Keratinocyte (primary cell): ENCODE results near the gene KCNQ4. TPM values are rescaled to one million over a fixed set of nuclear protein-coding genes. Genes with fewer than 3 reads are reported as not detected.

Source experiments
- DNase-seq: peaks from one replicate; pipeline ENCODE4 v3.0.0-alpha.2; 2011; ENCODE audit warnings: low read depth, missing footprints, low spot score
- FAIRE-seq: peaks from 2 replicates; lab custom pipeline; 2011; peaks lifted over from hg19 to GRCh38; lab: Jason Lieb, UNC
- H2AFZ ChIP-seq: 2 replicates; pipeline ENCODE4 v1.6.0; 2012; ENCODE audit warnings: low read length, control low read depth, inconsistent platforms; ENCODE audit not compliant: control insufficient read depth
- H3K27ac ChIP-seq: 2 replicates; pipeline ENCODE4 v1.5.1; 2011; ENCODE audit warnings: low read length; ENCODE audit not compliant: control insufficient read depth, insufficient read depth
- H3K27me3 ChIP-seq: 3 replicates; pipeline ENCODE4 v1.6.0; 2011; ENCODE audit warnings: low read length; ENCODE audit not compliant: control insufficient read depth, insufficient read depth; ENCODE audit errors: extremely low read depth
- H3K36me3 ChIP-seq, 2 experiments: 2 replicates in 1 of 2; 3 replicates in 1 of 2; pipeline ENCODE4 v1.5.1; 2011; ENCODE audit warnings: low read length in 2 of 2, mild to moderate bottlenecking in 1 of 2; ENCODE audit not compliant: control insufficient read depth in 2 of 2, insufficient read depth in 2 of 2; ENCODE audit errors: extremely low read depth in 1 of 2
- H3K4me1 ChIP-seq: 3 replicates; pipeline ENCODE4 v1.5.1; 2011; ENCODE audit warnings: low read length; ENCODE audit not compliant: control insufficient read depth, insufficient read depth; ENCODE audit errors: extremely low read depth
- H3K4me2 ChIP-seq: 3 replicates; pipeline ENCODE4 v1.6.0; 2011; ENCODE audit warnings: low read depth, low read length; ENCODE audit not compliant: control insufficient read depth, insufficient read depth; ENCODE audit errors: extremely low read depth
- H3K4me3 ChIP-seq, 3 experiments: fragments of 200-600 bp in 1 of 3; sonication (generic) in 1 of 3; 2 replicates in 2 of 3; 3 replicates in 1 of 3; pipeline ENCODE4 v1.5.1; 2011 to 2016; ENCODE audit warnings: low read length in 3 of 3, mild to moderate bottlenecking in 3 of 3, control low read depth in 2 of 3, inconsistent platforms in 1 of 3, low read depth in 1 of 3, mixed read lengths in 1 of 3, mixed run types in 1 of 3, moderate library complexity in 1 of 3; ENCODE audit not compliant: control insufficient read depth in 2 of 3, insufficient read depth in 2 of 3; ENCODE audit errors: extremely low read depth in 1 of 3
- H3K79me2 ChIP-seq: 2 replicates; pipeline ENCODE4 v1.6.0; 2012; ENCODE audit warnings: low read length; ENCODE audit not compliant: control insufficient read depth, insufficient read depth
- H3K9ac ChIP-seq: 3 replicates; pipeline ENCODE4 v1.6.0; 2011; ENCODE audit warnings: low read length; ENCODE audit not compliant: control insufficient read depth, insufficient read depth; ENCODE audit errors: extremely low read depth
- H3K9me1 ChIP-seq: 3 replicates; pipeline ENCODE4 v1.6.0; 2011; ENCODE audit warnings: low read length; ENCODE audit not compliant: control insufficient read depth, insufficient read depth; ENCODE audit errors: extremely low read depth
- H3K9me3 ChIP-seq: 2 replicates; pipeline ENCODE4 v1.5.1; 2012; ENCODE audit warnings: low read depth, low read length; ENCODE audit not compliant: control insufficient read depth
- H4K20me1 ChIP-seq: 3 replicates; pipeline ENCODE4 v1.6.0; 2011; ENCODE audit warnings: low read length; ENCODE audit not compliant: control insufficient read depth, insufficient read depth; ENCODE audit errors: extremely low read depth
- CTCF ChIP-seq, 3 experiments: IDR thresholded peaks in 1 of 3; conservative IDR thresholded peaks in 1 of 3; optimal IDR thresholded peaks in 1 of 3; 2 replicates in 2 of 3; 3 replicates in 1 of 3; pipeline versions ENCODE3 to v1.5.1; 2011; ENCODE audit warnings: low read length in 3 of 3, mild to moderate bottlenecking in 3 of 3, moderate library complexity in 2 of 3, control low read depth in 1 of 3, inconsistent platforms in 1 of 3; ENCODE audit not compliant: insufficient read depth in 2 of 3; ENCODE audit errors: extremely low read depth in 1 of 3
- EZH2 ChIP-seq: IDR thresholded peaks from one replicate; pipeline ENCODE4 v1.6.1; 2012; ENCODE audit warnings: inconsistent platforms, mild to moderate bottlenecking, low read length, moderate library complexity
- dilution Hi-C: fragments of 300-500 bp; cut with MboI; formaldehyde crosslinking; loops from one replicate; pipeline ENCODE4 v1.7.0; 2020; ENCODE audit warnings: low sequenced_read_pairs; ENCODE audit not compliant: extremely low pct_ligation_motif_present
- polyA plus RNA-seq, 5 experiments: library from polyadenylated mRNA; depleted of rRNA in 3 of 5; stranded (reverse) in 3 of 5; stranded (forward) in 1 of 5; unstranded in 1 of 5; fragments of >200 nt; gene quantifications; 1 replicate in 1 of 5; 2 replicates in 3 of 5; 3 replicates in 1 of 5; pipeline versions ENCODE4 v1.2.1 to v1.2.3, GENCODE V29; 2011 to 2012; ENCODE audit warnings: missing spikeins in 2 of 5, low read depth in 1 of 5, low replicate concordance in 1 of 5
- small RNA-seq, 3 experiments: library from RNA; depleted of rRNA; stranded (forward); fragments of <200 nt; gene quantifications; one replicate each; pipeline ENCODE3, GENCODE V24; 2012; ENCODE audit warnings: low read depth in 3 of 3, low replicate concordance in 1 of 3; ENCODE audit not compliant: insufficient read length in 3 of 3

The KCNQ4 gene
- polyA plus RNA-seq, 1 donor (not counting 4 experiments of a cell fraction or from before 2014, with no cell fraction given): not detected

GRCh38 chr1:40887012-40887378 is 103.4 kb downstream of the KCNQ4 start:
- FAIRE-seq: no peak
- peak overlapping the region in 2 of 3 experiments; percentile 46 to 56 for H3K4me3 ChIP-seq
- H3K9ac ChIP-seq: peak overlapping the region; percentile 70
- dilution Hi-C loops: no loop called here
- no peak overlapping the region for H2AFZ ChIP-seq
- H3K4me2 ChIP-seq: peak overlapping the region; percentile 80
- no peaks in the 10 kb centered on the region for H3K9me3 ChIP-seq
- H3K4me1 ChIP-seq: peaks cover 39% of the 10 kb centered on the region
- H3K9me1 ChIP-seq: no peaks in the 10 kb centered on the region
- peak; percentile 69 for DNase-seq
- no peaks in the 10 kb centered on the region for H3K79me2 ChIP-seq
- TF ChIP-seq CTCF (optimal IDR thresholded peaks at IDR 0.05 in 1 of 3, IDR thresholded peaks at IDR 0.05 in 1 of 3, conservative IDR thresholded peaks at IDR 0.05 in 1 of 3; ENCODE audit: extremely low read depth in 1 of 3, insufficient read depth in 2 of 3, low read length in 3 of 3): no peak
- no peak for TF ChIP-seq EZH2
- H3K36me3 ChIP-seq: no peaks in the 10 kb centered on the region
- H3K27ac ChIP-seq: peak overlapping the region; percentile 90
- no peaks in the 10 kb centered on the region for H3K27me3 ChIP-seq
- no peaks in the 10 kb centered on the region for H4K20me1 ChIP-seq

- DNase-seq: no peak
- no peak for TF ChIP-seq CTCF (optimal IDR thresholded peaks at IDR 0.05 in 1 of 3, IDR thresholded peaks at IDR 0.05 in 1 of 3, conservative IDR thresholded peaks at IDR 0.05 in 1 of 3; ENCODE audit: extremely low read depth in 1 of 3, insufficient read depth in 2 of 3, low read length in 3 of 3)
- TF ChIP-seq EZH2: no peak
- no peaks in the 10 kb centered on the region for H3K27me3 ChIP-seq
- no peaks in the 10 kb centered on the region for H3K9me1 ChIP-seq
- H3K79me2 ChIP-seq: no peaks in the 10 kb centered on the region
- H2AFZ ChIP-seq: no peak overlapping the region
- no peaks in the 10 kb centered on the region for H4K20me1 ChIP-seq
- H3K27ac ChIP-seq: peak overlapping the region; percentile 90
- no peak overlapping the region for H3K4me3 ChIP-seq
- no peaks in the 10 kb centered on the region for H3K9me3 ChIP-seq
- no peaks in the 10 kb centered on the region for H3K36me3 ChIP-seq
- FAIRE-seq: no peak
- peak overlapping the region; percentile 80 for H3K4me2 ChIP-seq
- peaks cover 39% of the 10 kb centered on the region for H3K4me1 ChIP-seq
- H3K9ac ChIP-seq: no peak overlapping the region
- dilution Hi-C loops: no loop called here
These were observed 104.1 kb downstream of the KCNQ4 start for GRCh38 chr1:40887652-40888051.

Small RNA genes lying within 50 kb of the gene (small RNA-seq; reads per million reads assigned to genes)
- 0.27 to 34.7 (median 22.6) reads per million in 3 experiments for gene MIR30C1
- 146 to 6,972 (median 4,078) reads per million in 3 experiments for gene MIR30E
- gene RN7SL326P: 0 reads per million in 3 experiments

Other genes with a start within 250 kb of the KCNQ4 start
- gene RIMS3, start 118.1 kb upstream of the KCNQ4 start, polyA plus RNA-seq: 1.1 to 2.6 TPM (median 1.7 TPM) in 3 replicates
- gene NFYC, start 92.1 kb upstream of the KCNQ4 start, polyA plus RNA-seq: 32.4 to 48.5 TPM (median 35.4 TPM) in 3 replicates
- gene CITED4, start 78.6 kb downstream of the KCNQ4 start, polyA plus RNA-seq: 11.2 to 30.6 TPM (median 13.3 TPM) in 3 replicates
- 21.3 to 81.1 TPM (median 43.3 TPM) in 3 replicates for gene CTPS1, start 195.9 kb downstream of the KCNQ4 start, polyA plus RNA-seq
- gene SLFNL1, start 237.9 kb downstream of the KCNQ4 start, polyA plus RNA-seq: 0.04 TPM in 1 of 3 replicates, not detected in the others